IPS-18c (cell line): Measurements from ENCODE around the gene IFT57.
A peak's percentile ranks its signal among the peaks of the same experiment; 100 is the strongest.

Source experiments
- H3K4me3 ChIP-seq: 2 replicates; pipeline ENCODE4 v1.7.0; 2013; ENCODE audit warnings: low read depth, mild to moderate bottlenecking, low read length, moderate library complexity; ENCODE audit not compliant: insufficient read depth
- H3K9me3 ChIP-seq: one replicate; pipeline ENCODE4 v1.6.1; 2013; ENCODE audit warnings: mild to moderate bottlenecking, low read length, moderate library complexity; ENCODE audit not compliant: control insufficient read depth, insufficient read depth

The IFT57 gene

DNA sequence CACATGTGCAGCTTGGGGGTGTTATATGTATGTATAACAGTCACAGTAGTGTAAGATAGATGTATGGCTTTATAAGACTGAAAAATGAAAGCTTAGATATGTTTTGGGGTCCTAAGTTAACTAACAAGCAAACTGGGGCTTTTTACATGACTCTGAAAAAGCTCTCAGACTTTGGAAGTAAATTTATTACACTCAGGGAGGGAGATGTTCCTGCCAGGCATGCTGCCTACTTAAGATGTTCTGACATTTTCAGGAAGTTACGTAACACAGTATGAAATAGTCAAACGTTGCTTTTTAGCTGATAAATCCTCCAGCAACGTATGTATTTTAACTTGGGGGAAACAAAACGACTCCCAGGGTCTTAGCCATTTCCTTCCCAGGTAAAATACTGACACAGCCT is 1.7 kb upstream of the IFT57 start:
- no peak overlapping the region for H3K4me3 ChIP-seq
- no peaks in the 10 kb centered on the region for H3K9me3 ChIP-seq

DNA sequence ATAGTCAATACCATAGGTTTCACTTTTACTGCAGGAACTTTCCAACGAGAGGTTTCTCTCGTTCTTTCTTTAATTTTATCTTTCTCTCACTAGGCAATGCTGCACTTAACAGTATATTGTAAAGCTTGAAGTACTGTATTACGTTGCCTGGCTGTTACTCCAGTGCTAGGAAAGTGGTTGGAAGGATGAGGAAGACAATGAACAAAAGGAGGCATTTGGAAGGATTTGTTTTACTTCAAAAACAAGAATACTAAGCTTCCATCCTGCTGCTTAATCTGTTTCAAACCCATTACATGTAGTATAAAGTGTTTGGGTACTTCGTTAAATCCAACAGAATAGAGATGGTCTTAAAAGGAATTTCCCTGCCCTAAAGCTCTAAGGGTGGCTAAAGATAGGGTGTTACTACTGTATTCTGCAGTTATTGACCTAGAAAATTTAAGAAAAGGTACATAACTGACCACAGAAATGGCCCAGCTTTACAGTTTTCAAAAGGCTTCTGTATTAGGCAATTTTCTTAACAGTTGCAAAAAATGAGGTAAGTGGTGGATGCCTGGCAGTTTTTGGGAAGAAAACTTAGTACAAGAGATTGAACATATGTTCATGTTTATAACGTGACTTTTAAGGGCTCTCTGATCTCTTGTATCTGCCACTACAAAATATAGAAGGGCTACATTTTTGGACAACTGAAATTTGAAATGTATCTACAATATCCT is 785 bp upstream of the IFT57 start:
- H3K4me3 ChIP-seq, result peak overlapping the region; percentile 49; the same call in 1 of the 2 replicates
- no peaks in the 10 kb centered on the region for H3K9me3 ChIP-seq

DNA sequence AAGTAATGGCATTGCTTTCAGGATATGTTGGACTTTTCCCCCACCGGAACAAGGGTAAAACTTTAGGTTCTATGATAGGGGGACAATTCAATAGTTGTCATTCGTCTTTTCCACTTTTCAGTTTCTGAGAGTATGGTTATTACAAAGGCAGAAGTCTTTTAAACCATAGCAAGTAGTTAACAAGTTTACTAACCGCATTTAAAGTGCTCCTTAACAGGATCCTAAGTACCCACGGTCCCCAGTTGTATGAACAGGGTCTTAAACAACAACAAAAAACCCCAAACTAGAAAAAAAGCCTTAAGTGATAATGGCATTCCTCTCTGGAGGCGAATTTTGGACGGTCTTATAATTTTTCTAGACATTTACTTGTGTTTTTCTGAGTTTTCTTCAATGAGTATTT is 831 bp downstream of the IFT57 start:
- H3K4me3 ChIP-seq, result peak overlapping the region; percentile 89
- no peaks in the 10 kb centered on the region for H3K9me3 ChIP-seq

DNA sequence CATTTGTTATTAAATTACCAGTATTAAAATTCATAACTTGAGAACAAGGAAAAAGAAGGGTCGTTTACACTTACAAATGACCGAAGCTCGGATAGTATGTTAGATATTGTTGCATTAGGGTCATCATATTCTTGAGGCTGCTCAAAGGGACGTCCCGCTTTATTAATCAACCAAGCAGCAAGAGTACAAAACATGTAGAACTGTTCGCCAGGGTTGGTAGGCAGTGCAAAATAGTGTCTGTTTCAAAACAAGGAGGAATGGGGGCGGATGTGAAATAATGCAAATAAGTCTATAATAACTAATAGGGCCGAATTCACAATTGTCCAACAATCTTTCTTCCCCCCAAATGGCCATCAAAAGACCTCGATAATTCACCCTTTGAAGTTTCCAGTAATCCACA is 2.9 kb downstream of the IFT57 start:
- Histone ChIP-seq H3K9me3 (no peaks in the 10 kb centered on the region), H3K4me3 (no peak overlapping the region)

DNA sequence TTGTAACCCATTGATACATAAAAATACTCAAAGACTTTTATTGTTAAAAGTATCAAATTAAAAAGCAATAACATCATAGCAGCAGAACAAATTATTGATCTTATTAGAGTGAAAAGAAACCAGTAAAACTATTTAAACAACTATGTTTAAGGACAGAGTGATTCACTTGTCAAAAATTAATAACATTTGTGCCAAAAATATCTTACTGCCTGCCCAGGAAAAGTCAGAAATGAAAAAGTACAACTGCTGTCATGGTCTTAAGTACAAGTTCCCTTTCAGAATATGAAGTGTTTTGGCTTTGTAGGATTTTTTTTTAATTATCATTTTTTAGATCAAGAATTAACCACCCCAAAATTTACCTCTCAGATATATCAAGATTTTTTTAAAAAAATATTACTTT is 3.4 kb downstream of the IFT57 start:
- Histone ChIP-seq H3K4me3 (no peak overlapping the region), H3K9me3 (no peaks in the 10 kb centered on the region)

DNA sequence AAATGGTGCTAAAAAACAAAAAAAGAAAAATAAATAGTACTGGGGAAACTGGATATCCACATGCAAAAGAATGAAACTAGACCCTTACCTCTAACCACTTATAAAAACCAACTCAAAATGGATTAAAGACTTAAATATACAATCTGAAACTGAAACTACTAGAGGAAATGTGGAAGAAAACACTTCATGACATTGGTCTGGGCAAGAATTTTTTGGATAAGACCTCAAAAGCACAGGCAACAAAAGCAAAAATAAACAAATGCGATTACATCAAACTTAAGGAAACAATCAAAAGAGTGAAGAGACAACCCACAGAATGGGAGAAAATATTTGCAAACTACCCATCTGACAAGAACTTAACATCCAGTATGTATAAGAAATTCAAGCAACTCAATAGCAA is 6.4 kb downstream of the IFT57 start:
- no peak overlapping the region for H3K4me3 ChIP-seq
- H3K9me3 ChIP-seq, result peaks cover 2% of the 10 kb centered on the region

DNA sequence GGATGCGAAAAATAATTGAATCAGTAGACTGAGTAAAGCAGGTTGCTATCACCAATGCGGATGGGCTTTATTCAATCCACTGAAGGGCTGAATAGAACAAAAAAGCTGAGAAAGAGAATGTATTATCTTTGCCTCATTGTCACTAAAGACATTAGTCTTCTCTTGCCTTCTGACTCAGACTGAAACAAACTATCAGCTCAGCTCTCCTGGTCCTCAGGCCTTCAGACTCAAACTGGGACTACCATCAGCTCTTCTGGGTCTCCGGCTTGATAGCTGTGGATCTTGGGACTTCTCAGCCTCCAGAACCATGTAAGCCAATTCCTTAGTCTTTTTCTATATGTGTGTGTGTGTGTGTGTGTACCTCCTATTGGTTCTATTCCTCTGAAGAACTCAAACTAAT is 12.6 kb downstream of the IFT57 start:
- Histone ChIP-seq H3K4me3 (no peak overlapping the region), H3K9me3 (peaks cover 2% of the 10 kb centered on the region)

DNA sequence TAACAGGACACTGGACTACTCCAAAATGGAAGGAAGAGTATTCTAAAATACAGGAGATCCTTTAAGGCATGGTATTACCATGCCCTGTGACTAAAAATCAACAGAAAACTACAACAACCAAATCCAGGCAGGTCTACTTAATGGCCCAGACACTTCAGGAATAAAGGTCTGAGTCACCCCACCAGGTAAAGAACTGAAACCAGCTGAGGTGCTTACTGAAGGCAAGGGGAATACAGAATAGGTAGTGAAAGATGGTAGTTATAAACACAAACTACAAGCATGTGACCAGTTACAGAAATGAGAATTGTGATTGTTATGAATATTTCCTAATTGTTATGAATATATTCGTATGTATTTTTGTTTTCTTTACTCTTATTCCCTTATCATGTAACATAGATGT is 13.4 kb downstream of the IFT57 start:
- Histone ChIP-seq H3K9me3 (peaks cover 2% of the 10 kb centered on the region), H3K4me3 (no peak overlapping the region)

DNA sequence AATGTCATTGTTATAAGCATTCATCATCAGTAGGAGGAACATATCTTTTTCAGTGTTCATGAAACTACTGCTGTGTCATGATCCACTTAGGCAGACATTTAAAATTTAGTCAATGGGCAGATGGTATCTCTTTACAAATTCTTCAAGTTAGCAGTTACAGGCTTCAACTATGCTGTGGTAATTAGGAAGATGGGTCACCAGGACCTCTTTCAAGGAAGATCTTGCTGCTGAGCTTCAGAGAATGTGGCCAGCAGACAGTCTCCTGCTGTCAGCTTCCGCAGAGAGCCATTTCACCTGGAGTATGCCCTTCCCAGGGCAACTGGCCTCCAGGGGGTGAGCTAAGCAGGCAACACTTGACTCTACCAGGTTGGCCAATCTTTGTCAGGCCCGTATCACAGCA is 19.4 kb downstream of the IFT57 start:
- no peaks in the 10 kb centered on the region for H3K9me3 ChIP-seq
- no peak overlapping the region for H3K4me3 ChIP-seq

DNA sequence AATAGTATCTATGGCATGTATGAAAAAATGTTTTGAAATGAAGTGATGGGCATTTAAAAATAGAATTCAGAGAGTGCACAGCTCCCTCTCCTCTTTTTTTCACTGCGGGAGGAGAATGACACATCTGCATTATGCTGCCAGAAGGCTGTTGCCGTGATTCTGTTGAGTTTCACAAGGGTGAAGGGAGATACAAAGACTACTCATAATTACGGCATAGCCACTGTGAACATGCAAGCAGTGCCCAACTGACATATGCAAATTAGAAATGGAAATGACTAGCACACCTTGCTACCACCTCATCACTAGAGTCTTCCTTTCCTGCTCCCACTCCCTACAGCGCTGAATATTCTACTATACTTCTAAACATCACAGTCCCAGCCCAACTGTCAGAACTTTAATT is 20.1 kb downstream of the IFT57 start:
- no peaks in the 10 kb centered on the region for H3K9me3 ChIP-seq
- H3K4me3 ChIP-seq, result no peak overlapping the region

DNA sequence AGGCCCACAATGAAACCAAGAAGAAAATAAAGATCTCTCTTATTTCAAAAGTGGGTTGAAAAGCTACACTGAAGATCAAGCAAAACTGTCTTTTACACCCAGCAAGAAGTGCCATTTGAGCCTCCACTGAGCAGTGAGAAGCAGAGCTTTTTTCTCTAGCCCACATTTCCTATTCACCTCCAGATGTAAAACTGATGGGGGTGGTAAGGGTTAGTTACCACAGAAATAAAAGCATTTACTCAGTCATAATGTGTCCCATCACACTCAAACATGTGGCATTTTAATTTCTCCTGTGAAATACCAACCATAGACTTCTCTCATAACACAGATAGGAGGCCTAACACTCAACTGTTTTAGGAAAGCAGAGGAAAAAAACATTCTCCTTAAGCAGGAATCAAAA is 21.0 kb downstream of the IFT57 start:
- no peak overlapping the region for H3K4me3 ChIP-seq
- H3K9me3 ChIP-seq, result no peaks in the 10 kb centered on the region

DNA sequence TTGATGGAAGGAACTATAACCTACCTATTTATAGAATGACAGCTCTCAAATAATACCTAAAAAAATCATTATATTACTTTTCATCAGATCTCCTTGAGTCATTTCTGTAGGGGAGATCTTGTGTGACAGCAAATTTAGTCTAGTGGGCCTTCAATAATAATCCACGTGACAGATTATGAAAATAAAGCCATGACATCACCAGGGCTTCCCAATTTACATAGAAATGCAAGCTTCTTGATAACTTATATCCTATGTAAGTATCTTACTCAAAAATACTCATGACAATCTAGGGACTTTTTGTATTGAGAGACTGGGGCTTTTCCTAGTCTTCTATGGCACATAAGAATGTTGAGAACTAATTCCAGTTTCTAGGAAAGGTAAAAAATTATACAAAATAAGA is 21.6 kb downstream of the IFT57 start:
- Histone ChIP-seq H3K9me3 (no peaks in the 10 kb centered on the region), H3K4me3 (no peak overlapping the region)

DNA sequence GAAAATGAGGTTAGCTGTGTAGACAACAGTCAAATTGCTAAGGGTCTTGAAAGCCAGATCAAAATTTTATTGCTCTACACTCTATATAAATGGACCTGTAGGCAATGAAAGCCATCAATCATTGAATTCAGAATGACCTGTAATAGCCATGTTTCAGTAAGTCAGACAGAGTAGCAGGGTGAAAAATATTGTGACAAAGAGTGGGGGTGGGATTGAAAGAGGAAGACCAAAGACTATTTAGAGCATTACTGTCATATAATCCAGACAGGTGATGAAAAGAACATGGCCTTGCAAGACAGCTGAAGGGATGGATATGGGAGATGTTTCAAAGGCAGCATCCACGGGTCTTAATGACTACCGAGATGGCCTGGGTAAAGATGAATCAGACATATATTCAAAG is 22.2 kb downstream of the IFT57 start:
- H3K9me3 ChIP-seq, result no peaks in the 10 kb centered on the region
- no peak overlapping the region for H3K4me3 ChIP-seq

DNA sequence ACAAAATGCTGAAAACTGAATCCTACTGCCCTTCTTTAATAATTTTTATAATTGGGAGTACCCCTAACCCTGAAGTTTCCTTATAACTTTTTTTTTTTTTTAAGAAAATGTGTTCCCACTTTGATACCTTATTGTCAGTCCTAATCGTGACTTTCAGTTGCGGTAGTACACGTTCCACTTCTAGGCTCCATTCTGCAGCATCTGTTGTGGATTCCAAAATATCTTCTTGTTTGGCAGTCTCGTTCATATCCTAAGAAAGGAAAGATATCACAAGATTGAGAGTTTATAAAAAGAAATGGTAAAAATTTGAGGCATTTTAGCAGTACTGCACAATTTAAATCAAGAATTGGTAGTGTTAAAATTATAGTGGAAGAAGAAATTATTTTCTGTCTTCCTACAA is 30.8 kb downstream of the IFT57 start:
- Histone ChIP-seq H3K9me3 (no peaks in the 10 kb centered on the region), H3K4me3 (no peak overlapping the region)

DNA sequence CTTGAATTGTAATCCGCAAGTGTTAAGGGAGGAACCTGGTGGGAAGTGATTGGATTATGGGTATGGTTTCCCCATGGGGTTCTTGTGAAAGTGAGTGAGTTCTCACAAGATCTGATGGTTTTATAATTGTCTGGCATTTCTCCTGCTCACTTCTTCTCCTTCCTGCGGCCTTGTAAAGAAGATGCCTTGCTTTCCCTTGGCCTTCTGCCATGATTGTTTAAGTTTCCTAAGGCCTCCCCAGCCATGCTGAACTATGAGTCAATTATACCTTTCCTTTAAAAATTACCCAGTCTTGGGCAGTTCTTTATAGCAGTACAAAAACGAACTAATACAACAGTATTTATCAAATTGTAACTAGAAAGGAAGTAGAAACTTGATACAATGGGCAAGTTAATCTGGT is 31.9 kb downstream of the IFT57 start:
- H3K4me3 ChIP-seq, result no peak overlapping the region
- H3K9me3 ChIP-seq, result no peaks in the 10 kb centered on the region

DNA sequence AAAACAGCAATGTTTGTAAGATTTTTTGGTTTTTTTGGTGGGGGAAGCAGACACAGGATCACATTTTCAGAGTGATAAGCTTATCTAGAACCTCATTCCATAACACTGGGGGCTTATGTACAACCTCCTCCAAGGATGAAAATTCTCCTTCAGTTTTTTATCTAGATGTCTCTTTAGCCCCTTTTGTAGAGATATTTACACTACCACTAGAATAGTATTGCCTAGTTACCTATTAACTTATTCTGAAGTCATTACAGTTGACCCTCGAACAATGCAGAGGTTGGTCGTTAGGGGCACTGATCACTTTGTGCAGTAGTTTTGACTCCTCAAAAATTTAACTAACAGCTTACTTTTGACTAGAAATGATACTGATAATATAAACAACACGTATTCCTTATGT is 32.8 kb downstream of the IFT57 start:
- Histone ChIP-seq H3K9me3 (no peaks in the 10 kb centered on the region), H3K4me3 (no peak overlapping the region)

DNA sequence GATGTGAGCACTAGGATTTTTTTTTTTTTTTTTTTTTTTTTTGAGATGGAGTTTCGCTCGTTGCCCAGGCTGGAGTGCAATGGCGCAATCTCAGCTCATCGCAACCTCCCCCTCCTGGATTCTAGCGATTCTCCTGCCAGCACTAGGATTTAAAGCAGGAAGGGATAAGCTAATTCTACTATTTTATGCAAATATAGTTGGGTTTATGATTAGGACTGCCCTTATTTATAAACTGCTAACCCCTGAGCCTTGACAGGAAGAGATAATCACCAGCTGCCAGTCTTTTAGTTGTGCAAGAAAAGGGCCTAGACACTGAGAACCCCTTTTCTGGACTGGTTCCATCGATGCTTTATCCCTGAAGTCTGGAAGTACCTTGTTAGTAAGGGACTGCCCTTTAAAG is 36.7 kb downstream of the IFT57 start:
- no peaks in the 10 kb centered on the region for H3K9me3 ChIP-seq
- no peak overlapping the region for H3K4me3 ChIP-seq

DNA sequence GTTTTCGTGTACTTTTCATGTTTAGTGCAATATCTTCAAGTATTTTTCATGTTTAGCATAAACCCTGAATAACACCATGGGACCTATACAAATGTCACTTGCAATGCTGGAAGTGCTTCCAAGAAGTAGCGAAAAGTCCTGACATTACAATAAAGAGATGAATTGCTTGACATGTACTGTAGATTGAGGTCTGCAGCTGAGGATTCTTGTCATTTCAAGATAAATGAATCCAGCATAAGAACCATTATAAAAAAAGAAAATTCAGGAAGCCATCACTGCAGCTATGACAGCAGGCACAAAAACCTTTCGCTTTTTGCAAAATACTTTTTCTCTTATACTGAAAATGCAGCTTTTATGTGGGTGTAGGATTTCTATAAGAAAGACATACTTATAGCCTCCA is 37.4 kb downstream of the IFT57 start:
- H3K4me3 ChIP-seq, result no peak overlapping the region
- H3K9me3 ChIP-seq, result no peaks in the 10 kb centered on the region

DNA sequence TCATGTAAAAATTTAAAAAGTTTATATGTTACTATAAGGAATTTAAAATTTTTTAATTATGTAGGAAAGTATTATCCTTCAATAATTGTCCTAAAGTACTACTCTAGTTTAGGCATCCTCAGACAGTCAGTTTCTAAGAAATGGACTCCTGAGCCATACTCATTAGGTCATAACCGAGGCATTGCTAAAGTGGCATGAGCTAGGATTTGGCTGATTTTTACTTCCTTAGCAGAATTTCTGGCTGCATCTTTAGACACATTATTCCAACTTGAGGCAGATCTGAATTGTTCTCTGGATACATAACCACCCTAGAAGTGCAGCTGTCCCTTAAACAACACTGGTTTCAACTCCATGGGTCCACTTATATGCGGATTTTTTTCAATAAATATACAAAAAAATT is 38.3 kb downstream of the IFT57 start:
- Histone ChIP-seq H3K4me3 (no peak overlapping the region), H3K9me3 (no peaks in the 10 kb centered on the region)
